ENCODE data around the gene DCUN1D5. TPM values are rescaled to one million over a fixed set of nuclear protein-coding genes. Genes with fewer than 3 reads are reported as not detected.

The DCUN1D5 gene
- total and polyA plus RNA-seq, 7 experiments from 2014 or later, result 12.2 to 28.5 (median 14.8) TPM

DNA sequence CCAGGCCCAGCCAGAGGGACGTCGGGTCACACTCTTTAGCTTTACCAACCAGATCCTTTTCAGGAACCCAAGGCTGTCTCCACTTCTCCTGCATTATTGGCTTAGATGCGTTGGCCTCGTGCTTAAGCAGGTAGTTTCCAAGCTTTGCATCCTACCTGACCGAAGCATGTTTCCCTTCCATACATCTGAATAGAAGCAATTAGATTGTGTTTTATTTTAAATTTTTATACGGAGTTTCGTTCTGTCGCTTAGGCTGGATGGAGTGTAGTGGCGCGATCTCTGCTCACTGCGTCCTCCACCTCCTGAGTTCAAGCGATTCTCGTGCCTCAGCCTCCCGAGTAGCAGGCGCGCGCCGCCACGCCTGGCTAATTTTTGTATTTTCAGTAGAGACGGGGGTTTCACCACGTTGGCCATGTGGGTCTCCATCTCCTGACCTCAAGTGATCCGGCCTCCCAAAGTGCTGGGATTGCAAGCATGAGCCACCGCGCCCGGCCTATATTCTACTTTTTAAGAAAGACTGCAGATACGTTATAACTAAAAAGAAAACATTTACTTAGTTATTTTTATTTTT, 17.9 kb upstream of the DCUN1D5 start:
- Mint-ChIP-seq H3K4me1 (peaks cover 5 to 19% (median 13%) of the 10 kb centered on the region in 7 donors), H3K36me3 (peaks cover 0 to 10% (median 0%) of the 10 kb centered on the region in 5 donors), H3K9me3 (peaks cover 0 to 5% (median 0%) of the 10 kb centered on the region in 11 donors), H3K27ac (peak overlapping the region; percentile 87 to 99 (median 92)), H3K4me3 (peak overlapping the region; percentile 87 to 99 (median 94)), H3K27me3 (peaks cover 0 to 38% (median 0%) of the 10 kb centered on the region in 5 donors)
- peak in 1 of 9 donors; percentile 10 for DNase-seq
- Histone ChIP-seq H3K36me3 (ENCODE audit: control insufficient read depth in 2 of 3, insufficient read depth in 3 of 3, low read length in 3 of 3) (no peaks in the 10 kb centered on the region), H3K27ac (ENCODE audit: low read depth, low read length) (peak overlapping the region; percentile 60), H3K27me3 (ENCODE audit: control insufficient read depth in 2 of 2, insufficient read depth in 2 of 2, low read length in 2 of 2) (no peaks in the 10 kb centered on the region), H3K9me3 (ENCODE audit: control insufficient read depth in 2 of 3, low read length in 3 of 3) (no peaks in the 10 kb centered on the region), H3K4me3 (ENCODE audit: low read length) (peak overlapping the region; percentile 93), H3K4me1 (ENCODE audit: control insufficient read depth in 2 of 2, insufficient read depth in 2 of 2, low read length in 2 of 2) (peaks cover 4 to 6% of the 10 kb centered on the region in 2 donors)
- CTCF ChIA-PET, result interaction anchor here (1.1 to 1.6 kb wide), 5 partner anchors 10 to 21 kb away, joined by 3 to 11 read pairs (median 6); partner anchors contain the start of gene DCUN1D5
- intact Hi-C loops (cut with micrococcal nuclease), result loop anchor here (1.0 to 10.0 kb wide), 8 partner anchors 18 to 1595 kb away; partner anchors contain the start of genes CEP126 (in 2 of the 2), DCUN1D5 (in 2 of the 2), ANGPTL5 (in 1 of the 2) and BIRC2 (in 1 of the 2)
- ATAC-seq, result peak; percentile 19
- POLR2A ChIA-PET, result interaction anchor here (0.8 to 1.9 kb wide), 3 partner anchors 9 to 75 kb away, joined by 3 to 32 read pairs (median 6); partner anchors contain the start of gene DCUN1D5

DNA sequence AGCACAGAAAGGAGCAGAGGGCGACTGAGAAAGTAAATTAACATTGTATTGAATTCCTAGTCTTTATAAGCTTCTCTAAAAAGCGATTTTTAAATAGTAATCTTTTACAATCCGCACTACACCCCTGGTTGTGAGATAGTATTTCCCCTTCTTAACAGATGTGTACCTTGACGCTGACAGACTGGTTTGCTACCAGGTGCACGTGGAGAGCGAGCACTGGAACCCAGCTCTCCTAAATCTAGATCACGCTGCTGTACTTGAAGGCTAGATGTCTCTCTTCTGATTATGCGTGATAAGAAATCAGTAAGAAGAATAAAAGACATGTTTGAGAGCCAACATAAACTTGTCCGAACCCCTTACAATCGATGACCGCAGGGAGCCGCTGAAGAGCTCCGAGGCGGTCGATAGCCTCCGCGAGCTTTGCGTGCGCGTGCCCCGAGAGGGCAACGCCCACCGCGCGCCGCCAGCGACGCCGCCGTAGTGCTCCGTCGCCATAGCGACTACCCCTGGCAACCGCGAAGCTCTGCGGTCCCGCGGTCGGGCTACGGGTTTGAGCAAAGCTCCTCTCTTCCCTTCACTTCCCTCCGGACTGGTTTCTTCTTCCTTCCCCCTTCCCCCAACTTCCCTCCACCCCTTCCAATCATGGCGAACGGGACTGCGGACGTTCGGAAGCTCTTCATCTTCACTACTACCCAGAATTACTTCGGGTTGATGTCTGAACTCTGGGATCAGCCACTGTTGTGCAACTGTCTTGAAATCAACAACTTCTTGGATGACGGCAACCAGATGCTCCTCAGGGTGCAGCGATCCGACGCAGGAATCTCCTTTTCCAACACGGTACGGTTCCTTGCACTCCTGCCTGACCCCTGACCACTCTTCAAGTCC, 17.2 kb upstream of the DCUN1D5 start, which contains the start of gene DYNC2H1:
TSS of gene DYNC2H1 (plus strand) at position 494 of the 885 bp plus-strand sequence. CDS start at position 643, 149 bp downstream.
- Histone ChIP-seq H3K4me3 (ENCODE audit: low read length) (peak within 1 kb of the TSS; percentile 93), H3K4me1 (ENCODE audit: control insufficient read depth in 2 of 2, insufficient read depth in 2 of 2, low read length in 2 of 2) (peaks cover 4 to 6% of the 10 kb centered on the region in 2 donors), H3K9me3 (ENCODE audit: control insufficient read depth in 2 of 3, low read length in 3 of 3) (no peaks in the 10 kb centered on the region), H3K27me3 (ENCODE audit: control insufficient read depth in 2 of 2, insufficient read depth in 2 of 2, low read length in 2 of 2) (no peaks in the 10 kb centered on the region), H3K27ac (ENCODE audit: low read depth, low read length) (peak within 1 kb of the TSS; percentile 60), H3K36me3 (ENCODE audit: control insufficient read depth in 2 of 3, insufficient read depth in 3 of 3, low read length in 3 of 3) (no peaks in the 10 kb centered on the region)
- ATAC-seq (peak; percentile 99), DNase-seq (peak; percentile 78 to 91 (median 89))
- Mint-ChIP-seq H3K27me3 (peaks cover 6 to 42% (median 7%) of the 10 kb centered on the region in 5 donors), H3K27ac (peak within 1 kb of the TSS; percentile 87 to 99 (median 92)), H3K36me3 (peaks cover 0 to 3% (median 0%) of the 10 kb centered on the region in 5 donors), H3K9me3 (peaks cover 0 to 5% (median 0%) of the 10 kb centered on the region in 11 donors), H3K4me3 (peak within 1 kb of the TSS; percentile 87 to 99 (median 94)), H3K4me1 (peaks cover 5 to 19% (median 13%) of the 10 kb centered on the region in 7 donors)
- CTCF ChIA-PET, result interaction anchor here (0.7 to 1.6 kb wide), 6 partner anchors 9 to 21 kb away, joined by 3 to 11 read pairs (median 5); partner anchors contain the start of gene DCUN1D5
- POLR2A ChIA-PET, result interaction anchor here (0.8 to 1.9 kb wide), 5 partner anchors 8 to 74 kb away, joined by 3 to 32 read pairs (median 5); partner anchors contain the start of gene DCUN1D5
- intact Hi-C loops (cut with micrococcal nuclease), result loop anchor here (1.0 to 10.0 kb wide), 8 partner anchors 17 to 1596 kb away; partner anchors contain the start of genes CEP126 (in 2 of the 2), DCUN1D5 (in 2 of the 2), ANGPTL5 (in 1 of the 2) and BIRC2 (in 1 of the 2)

DNA sequence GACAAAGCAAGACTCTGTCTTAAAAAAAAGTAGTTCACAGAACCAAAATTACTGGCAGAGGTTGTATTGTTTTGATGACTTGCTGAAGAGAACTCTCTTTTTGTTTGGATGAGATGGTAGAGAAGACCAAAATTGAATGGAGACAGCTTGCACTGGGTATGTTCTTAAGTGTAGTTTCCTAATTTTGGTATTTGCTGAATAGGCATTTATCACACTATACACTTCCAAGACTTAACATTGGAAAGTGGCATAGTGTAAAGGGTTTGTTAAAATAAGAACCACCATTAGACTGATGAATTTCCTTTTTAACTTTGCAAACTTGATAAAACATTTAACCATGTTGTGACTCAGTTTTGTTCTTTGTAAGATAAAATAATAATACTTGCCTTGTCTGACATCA, 5.3 kb upstream of the DCUN1D5 start:
- Histone ChIP-seq H3K27me3 (ENCODE audit: control insufficient read depth in 2 of 2, insufficient read depth in 2 of 2, low read length in 2 of 2) (peaks cover 0 to 3% of the 10 kb centered on the region in 2 donors), H3K9me3 (ENCODE audit: control insufficient read depth in 2 of 3, low read length in 3 of 3) (no peaks in the 10 kb centered on the region), H3K27ac (ENCODE audit: low read depth, low read length) (no peak overlapping the region), H3K4me1 (ENCODE audit: control insufficient read depth in 2 of 2, insufficient read depth in 2 of 2, low read length in 2 of 2) (peaks cover 0 to 4% of the 10 kb centered on the region in 2 donors), H3K36me3 (ENCODE audit: control insufficient read depth in 2 of 3, insufficient read depth in 3 of 3, low read length in 3 of 3) (no peaks in the 10 kb centered on the region), H3K4me3 (ENCODE audit: low read length) (no peak overlapping the region)
- CTCF ChIA-PET, result interaction anchor here (1.5 kb wide), 1 partner anchor 12 kb away, joined by 4 read pairs; the partner anchor contains the start of gene DYNC2H1
- intact Hi-C loops (cut with micrococcal nuclease), result no loop called here
- H3K4me3 Mint-ChIP-seq, result no peak overlapping the region
- ATAC-seq, result no peak
- peaks cover 59 to 79% (median 65%) of the 10 kb centered on the region in 5 donors for H3K27me3 Mint-ChIP-seq
- POLR2A ChIA-PET, result interaction anchor here (0.6 kb wide), 1 partner anchor 76 kb away, joined by 3 read pairs; no protein-coding TSS in a partner anchor
- peaks cover 1 to 7% (median 5%) of the 10 kb centered on the region in 7 donors for H3K4me1 Mint-ChIP-seq
- DNase-seq, result no peak
- peaks cover 0 to 15% (median 0%) of the 10 kb centered on the region in 11 donors for H3K9me3 Mint-ChIP-seq
- H3K36me3 Mint-ChIP-seq, result peaks cover 0 to 7% (median 0%) of the 10 kb centered on the region in 5 donors
- H3K27ac Mint-ChIP-seq, result no peak overlapping the region

DNA sequence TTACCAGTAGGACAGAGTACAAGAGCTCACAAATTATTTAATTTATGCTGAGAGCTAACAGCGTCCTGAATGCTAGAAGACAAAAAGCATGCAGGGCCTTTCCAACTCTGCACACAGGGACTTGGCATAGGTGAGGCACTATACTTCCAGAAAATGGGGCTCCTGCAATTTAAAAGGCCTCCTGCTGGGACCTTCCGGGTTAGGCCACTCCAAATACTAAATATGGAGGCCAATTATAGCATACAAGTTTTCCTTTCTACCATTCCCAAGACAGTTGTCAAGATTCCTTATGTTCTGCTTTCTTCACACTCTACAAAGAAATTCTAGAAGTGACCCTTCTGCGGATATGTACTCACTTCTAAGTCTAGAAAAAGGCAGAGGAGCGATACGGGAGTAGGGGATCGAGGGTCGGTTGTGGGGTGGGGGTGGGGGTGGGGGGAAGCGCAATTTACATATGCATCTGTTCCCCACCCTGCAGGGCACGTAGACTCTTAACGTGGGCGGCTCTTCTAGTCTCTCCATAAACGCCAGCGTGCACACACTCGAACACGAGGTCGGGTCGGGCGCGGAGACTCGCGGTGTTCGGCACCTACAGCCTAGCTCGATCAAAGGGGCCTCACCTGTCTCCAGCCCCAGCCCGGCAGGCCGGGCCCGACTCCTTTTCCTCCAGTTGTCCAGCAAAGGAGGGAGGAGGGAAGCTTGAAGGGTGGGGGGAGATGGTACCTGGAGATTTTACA, 728 bp downstream of the DCUN1D5 start:
- no peaks in the 10 kb centered on the region for H3K9me3 ChIP-seq (ENCODE audit: control insufficient read depth in 2 of 3, low read length in 3 of 3)
- intact Hi-C loops (cut with micrococcal nuclease), result loop anchor here (1.0 to 5.0 kb wide), 4 partner anchors 20 to 1174 kb away; partner anchors contain the start of genes ANGPTL5 (in 2 of the 2) and CEP126 (in 2 of the 2)
- DNase-seq (peak in 7 of 9 donors; percentile 1 to 52 (median 30)), ATAC-seq (peak; percentile 47)
- peak overlapping the region; percentile 93 for H3K4me3 ChIP-seq (ENCODE audit: low read length)
- Mint-ChIP-seq H3K9me3 (peaks cover 0 to 10% (median 0%) of the 10 kb centered on the region in 11 donors), H3K4me1 (peaks cover 21 to 44% (median 35%) of the 10 kb centered on the region in 7 donors), H3K27me3 (peaks cover 17 to 27% (median 21%) of the 10 kb centered on the region in 5 donors), H3K36me3 (peaks cover 0 to 11% (median 5%) of the 10 kb centered on the region in 5 donors), H3K4me3 (peak overlapping the region; percentile 79 to 98 (median 92)), H3K27ac (peak overlapping the region; percentile 89 to 98 (median 96))
- H3K27me3 ChIP-seq (ENCODE audit: control insufficient read depth in 2 of 2, insufficient read depth in 2 of 2, low read length in 2 of 2), result peaks cover 0 to 3% of the 10 kb centered on the region in 2 donors
- ChIA-PET CTCF (interaction anchor here (1.4 to 1.6 kb wide), 2 partner anchors 18 kb away, joined by 7 to 11 read pairs; partner anchors contain the start of gene DYNC2H1), POLR2A (interaction anchor here (1.4 to 2.1 kb wide), 2 partner anchors 10 to 18 kb away, joined by 10 to 32 read pairs; partner anchors contain the start of gene DYNC2H1)
- peaks cover 0 to 5% (median 4%) of the 10 kb centered on the region in 3 experiments for H3K36me3 ChIP-seq (ENCODE audit: control insufficient read depth in 2 of 3, insufficient read depth in 3 of 3, low read length in 3 of 3)
- H3K4me1 ChIP-seq (ENCODE audit: control insufficient read depth in 2 of 2, insufficient read depth in 2 of 2, low read length in 2 of 2), result peaks cover 15 to 25% of the 10 kb centered on the region in 2 donors
- peak overlapping the region; percentile 89 for H3K27ac ChIP-seq (ENCODE audit: low read depth, low read length)

DNA sequence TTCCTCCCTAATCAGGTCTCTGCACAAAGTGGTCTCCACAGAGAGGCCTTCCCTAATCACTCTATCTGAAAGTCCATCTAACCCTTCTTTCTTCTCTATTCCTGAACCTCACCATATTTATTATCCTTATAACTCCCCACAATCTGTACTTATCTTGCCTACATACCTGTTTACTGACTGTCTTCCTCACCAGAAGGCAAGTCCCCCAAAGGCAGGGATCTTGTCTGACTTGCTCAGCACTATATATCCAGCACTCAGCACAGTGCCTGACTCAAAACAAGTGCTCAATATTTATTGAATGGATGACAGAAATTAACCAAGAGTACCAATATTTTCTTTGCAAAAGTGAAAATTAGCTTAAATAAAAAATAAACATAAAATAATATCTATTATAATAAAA, 5.5 kb downstream of the DCUN1D5 start:
- ChIA-PET CTCF (no interaction called here), POLR2A (no interaction called here)
- Histone ChIP-seq H3K4me3 (ENCODE audit: low read length) (no peak overlapping the region), H3K27me3 (ENCODE audit: control insufficient read depth in 2 of 2, insufficient read depth in 2 of 2, low read length in 2 of 2) (no peaks in the 10 kb centered on the region), H3K9me3 (ENCODE audit: control insufficient read depth in 2 of 3, low read length in 3 of 3) (no peaks in the 10 kb centered on the region), H3K36me3 (ENCODE audit: control insufficient read depth in 2 of 3, insufficient read depth in 3 of 3, low read length in 3 of 3) (peaks cover 0 to 7% (median 0%) of the 10 kb centered on the region in 3 experiments), H3K4me1 (ENCODE audit: control insufficient read depth in 2 of 2, insufficient read depth in 2 of 2, low read length in 2 of 2) (peaks cover 15 to 20% of the 10 kb centered on the region in 2 donors), H3K27ac (ENCODE audit: low read depth, low read length) (no peak overlapping the region)
- DNase-seq (no peak), ATAC-seq (no peak)
- Mint-ChIP-seq H3K36me3 (peaks cover 0 to 17% (median 4%) of the 10 kb centered on the region in 5 donors), H3K27ac (peak overlapping the region in 1 of 9 donors; percentile 47), H3K27me3 (no peaks in the 10 kb centered on the region), H3K9me3 (no peaks in the 10 kb centered on the region), H3K4me3 (peak overlapping the region in 1 of 10 donors; percentile 39), H3K4me1 (peaks cover 14 to 45% (median 35%) of the 10 kb centered on the region in 7 donors)
- intact Hi-C loops (cut with micrococcal nuclease), result no loop called here
